Measurements from ENCODE around the gene SLC35F3. TPM values are rescaled to one million over a fixed set of nuclear protein-coding genes. Genes with fewer than 3 reads are reported as not detected.

SLC35F3 gene
- total and polyA plus RNA-seq, 4 donors, result 0.01 to 0.37 (median 0.08) TPM; not detected in 1

- no peak overlapping the region for H3K9ac ChIP-seq (ENCODE audit: low read depth in 1 of 2, low read length in 2 of 2)
- no peak overlapping the region for H3K4me3 ChIP-seq (ENCODE audit: low read depth in 1 of 3, low read length in 3 of 3)
- no peaks in the 10 kb centered on the region for H3K4me1 ChIP-seq (ENCODE audit: control insufficient read depth in 4 of 4, insufficient read depth in 4 of 4, low read length in 3 of 4)
- no peaks in the 10 kb centered on the region for H3K36me3 ChIP-seq (ENCODE audit: control insufficient read depth in 4 of 4, insufficient read depth in 3 of 4, low read depth in 1 of 4, low read length in 3 of 4)
- peaks cover 0 to 7% (median 0%) of the 10 kb centered on the region in 4 donors for H3K9me3 ChIP-seq (ENCODE audit: control insufficient read depth in 4 of 4, low read length in 3 of 4)
- TF ChIP-seq RXRA (IDR thresholded peaks at IDR 0.05), result no peak
- no peak for TF ChIP-seq CTCF (IDR thresholded peaks at IDR 0.05; ENCODE audit: low read depth, low read length, missing input control)
- TF ChIP-seq HNF4G (IDR thresholded peaks at IDR 0.05), result no peak
- no peak for TF ChIP-seq YY1 (IDR thresholded peaks at IDR 0.05)
- TF ChIP-seq JUND (IDR thresholded peaks at IDR 0.05), result no peak
- no peak for TF ChIP-seq GABPA (IDR thresholded peaks at IDR 0.05 in 1 of 2, conservative IDR thresholded peaks at IDR 0.05 in 1 of 2)
- TF ChIP-seq, protein P1, sequence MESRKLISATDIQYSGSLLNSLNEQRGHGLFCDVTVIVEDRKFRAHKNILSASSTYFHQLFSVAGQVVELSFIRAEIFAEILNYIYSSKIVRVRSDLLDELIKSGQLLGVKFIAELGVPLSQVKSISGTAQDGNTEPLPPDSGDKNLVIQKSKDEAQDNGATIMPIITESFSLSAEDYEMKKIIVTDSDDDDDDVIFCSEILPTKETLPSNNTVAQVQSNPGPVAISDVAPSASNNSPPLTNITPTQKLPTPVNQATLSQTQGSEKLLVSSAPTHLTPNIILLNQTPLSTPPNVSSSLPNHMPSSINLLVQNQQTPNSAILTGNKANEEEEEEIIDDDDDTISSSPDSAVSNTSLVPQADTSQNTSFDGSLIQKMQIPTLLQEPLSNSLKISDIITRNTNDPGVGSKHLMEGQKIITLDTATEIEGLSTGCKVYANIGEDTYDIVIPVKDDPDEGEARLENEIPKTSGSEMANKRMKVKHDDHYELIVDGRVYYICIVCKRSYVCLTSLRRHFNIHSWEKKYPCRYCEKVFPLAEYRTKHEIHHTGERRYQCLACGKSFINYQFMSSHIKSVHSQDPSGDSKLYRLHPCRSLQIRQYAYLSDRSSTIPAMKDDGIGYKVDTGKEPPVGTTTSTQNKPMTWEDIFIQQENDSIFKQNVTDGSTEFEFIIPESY (IDR thresholded peaks at IDR 0.05), result no peak
- TF ChIP-seq, protein P2, sequence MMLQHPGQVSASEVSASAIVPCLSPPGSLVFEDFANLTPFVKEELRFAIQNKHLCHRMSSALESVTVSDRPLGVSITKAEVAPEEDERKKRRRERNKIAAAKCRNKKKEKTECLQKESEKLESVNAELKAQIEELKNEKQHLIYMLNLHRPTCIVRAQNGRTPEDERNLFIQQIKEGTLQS (IDR thresholded peaks at IDR 0.05), result no peak
- TF ChIP-seq HNF4A (conservative IDR thresholded peaks at IDR 0.05), result no peak
- no peak for TF ChIP-seq FOXA1 (IDR thresholded peaks at IDR 0.05)
- TF ChIP-seq EGR1 (IDR thresholded peaks at IDR 0.05; ENCODE audit: low read depth in 2 of 2), result no peak
- TF ChIP-seq SP1 (IDR thresholded peaks at IDR 0.05), result no peak
- no peak for TF ChIP-seq MAX (IDR thresholded peaks at IDR 0.05)
- TF ChIP-seq NR2F2 (IDR thresholded peaks at IDR 0.05), result no peak
- TF ChIP-seq, protein P3, sequence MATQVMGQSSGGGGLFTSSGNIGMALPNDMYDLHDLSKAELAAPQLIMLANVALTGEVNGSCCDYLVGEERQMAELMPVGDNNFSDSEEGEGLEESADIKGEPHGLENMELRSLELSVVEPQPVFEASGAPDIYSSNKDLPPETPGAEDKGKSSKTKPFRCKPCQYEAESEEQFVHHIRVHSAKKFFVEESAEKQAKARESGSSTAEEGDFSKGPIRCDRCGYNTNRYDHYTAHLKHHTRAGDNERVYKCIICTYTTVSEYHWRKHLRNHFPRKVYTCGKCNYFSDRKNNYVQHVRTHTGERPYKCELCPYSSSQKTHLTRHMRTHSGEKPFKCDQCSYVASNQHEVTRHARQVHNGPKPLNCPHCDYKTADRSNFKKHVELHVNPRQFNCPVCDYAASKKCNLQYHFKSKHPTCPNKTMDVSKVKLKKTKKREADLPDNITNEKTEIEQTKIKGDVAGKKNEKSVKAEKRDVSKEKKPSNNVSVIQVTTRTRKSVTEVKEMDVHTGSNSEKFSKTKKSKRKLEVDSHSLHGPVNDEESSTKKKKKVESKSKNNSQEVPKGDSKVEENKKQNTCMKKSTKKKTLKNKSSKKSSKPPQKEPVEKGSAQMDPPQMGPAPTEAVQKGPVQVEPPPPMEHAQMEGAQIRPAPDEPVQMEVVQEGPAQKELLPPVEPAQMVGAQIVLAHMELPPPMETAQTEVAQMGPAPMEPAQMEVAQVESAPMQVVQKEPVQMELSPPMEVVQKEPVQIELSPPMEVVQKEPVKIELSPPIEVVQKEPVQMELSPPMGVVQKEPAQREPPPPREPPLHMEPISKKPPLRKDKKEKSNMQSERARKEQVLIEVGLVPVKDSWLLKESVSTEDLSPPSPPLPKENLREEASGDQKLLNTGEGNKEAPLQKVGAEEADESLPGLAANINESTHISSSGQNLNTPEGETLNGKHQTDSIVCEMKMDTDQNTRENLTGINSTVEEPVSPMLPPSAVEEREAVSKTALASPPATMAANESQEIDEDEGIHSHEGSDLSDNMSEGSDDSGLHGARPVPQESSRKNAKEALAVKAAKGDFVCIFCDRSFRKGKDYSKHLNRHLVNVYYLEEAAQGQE (IDR thresholded peaks at IDR 0.05), result no peak
- TF ChIP-seq FOXA2 (IDR thresholded peaks at IDR 0.05), result no peak
- no peak for TF ChIP-seq TAF1 (conservative IDR thresholded peaks at IDR 0.05)
- TF ChIP-seq RAD21 (IDR thresholded peaks at IDR 0.05), result no peak
- no peak for DNase-seq (ENCODE audit: low spot score)
- H3K27ac ChIP-seq (ENCODE audit: low read depth in 1 of 2, low read length in 2 of 2), result no peak overlapping the region
- peaks cover 0 to 3% (median 1%) of the 10 kb centered on the region in 4 donors for H3K27me3 ChIP-seq (ENCODE audit: control insufficient read depth in 4 of 4, insufficient read depth in 4 of 4, low read length in 3 of 4)
These were observed 104.1 kb downstream of the SLC35F3 start for GRCh38 chr1:234008591-234008990.
